GM21619 (cell line): ENCODE measurements around the gene ALDH3A2.
"Not testable (repeated sequence)": the region's sequence is repeated elsewhere in the genome, so short reads cannot be mapped to it uniquely, and the experiment has no call there.

Experiments used
- ATAC-seq: cut with Tn5 transposase; IDR thresholded peaks from one replicate; pipeline ENCODE4 v1.9.1; 2021; ENCODE audit not compliant: unreplicated experiment

Gene ALDH3A2

DNA sequence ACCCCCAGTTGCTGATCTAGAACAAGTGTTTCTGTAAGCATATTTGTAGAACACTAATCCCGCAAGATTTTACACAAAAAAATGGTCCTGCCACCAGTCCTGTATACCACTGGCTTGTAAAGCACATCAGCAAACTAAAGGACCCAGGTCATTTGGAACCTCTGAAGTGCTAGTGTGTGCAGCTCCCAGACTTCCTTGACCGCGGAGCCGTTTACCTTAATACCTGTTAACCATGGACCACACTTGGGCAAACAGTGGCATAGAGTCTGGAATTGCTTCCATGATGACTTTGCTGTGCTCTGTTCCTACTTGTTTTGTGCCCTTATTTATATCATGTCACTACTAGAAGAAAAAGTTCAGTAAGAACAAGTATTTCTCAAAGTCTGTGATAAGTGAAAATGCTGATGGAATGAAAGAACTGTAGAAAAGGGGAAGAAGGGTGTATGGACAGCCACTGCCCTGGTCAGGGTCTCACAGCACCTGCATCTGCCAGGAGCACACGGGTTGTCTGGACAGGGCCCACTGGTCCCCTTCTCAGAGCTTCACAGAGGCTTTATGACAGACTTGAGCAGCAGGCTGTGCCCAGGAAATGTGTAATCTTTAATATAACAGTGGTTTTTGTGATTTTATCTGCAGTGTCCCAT, 29.3 kb downstream of the ALDH3A2 start:
- ATAC-seq = no peak

DNA sequence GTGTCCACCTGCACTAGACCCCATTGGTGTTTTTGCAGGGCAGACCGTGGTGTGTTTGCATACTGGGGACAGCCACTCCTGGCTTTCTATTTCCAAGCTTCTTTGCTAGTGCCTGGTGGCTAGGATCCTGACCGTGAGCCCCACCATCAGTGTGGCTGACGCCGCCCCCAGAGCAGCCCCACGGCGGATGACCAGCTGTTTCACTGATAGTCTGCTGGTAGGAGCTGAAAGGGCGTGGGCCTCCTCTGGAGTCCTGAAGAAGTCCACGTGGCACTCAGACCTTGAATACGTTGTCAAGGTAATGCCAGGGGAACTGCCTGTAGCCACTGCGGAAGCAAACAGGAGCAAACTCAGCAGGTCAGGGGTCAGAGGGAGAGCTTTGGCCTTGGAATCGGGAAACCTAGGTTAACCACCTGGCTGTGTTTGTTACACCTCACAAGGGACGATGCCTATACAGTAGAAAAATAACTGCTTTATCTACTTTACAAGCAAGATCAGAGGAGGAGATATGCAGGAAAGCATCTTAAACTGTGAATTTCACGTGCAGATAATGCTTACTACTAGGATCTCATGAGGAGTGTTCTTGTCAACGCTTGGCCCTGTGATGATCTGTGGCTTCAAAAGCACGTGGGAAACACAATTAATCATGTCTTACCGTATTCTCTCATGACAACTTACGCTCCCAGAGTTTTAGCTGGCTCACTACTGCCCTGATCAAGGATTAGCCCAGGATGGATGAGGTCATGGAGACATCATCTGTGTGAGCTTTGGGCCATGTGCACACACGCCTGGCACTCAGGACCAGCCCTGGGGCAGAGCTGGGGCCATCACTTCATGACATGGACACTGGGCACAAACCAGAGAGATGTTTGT, 30.3 kb downstream of the ALDH3A2 start:
- ATAC-seq = no peak

GRCh38 chr17:19683117-19683516, 34.6 kb downstream of the ALDH3A2 start:
- ATAC-seq = no peak

DNA sequence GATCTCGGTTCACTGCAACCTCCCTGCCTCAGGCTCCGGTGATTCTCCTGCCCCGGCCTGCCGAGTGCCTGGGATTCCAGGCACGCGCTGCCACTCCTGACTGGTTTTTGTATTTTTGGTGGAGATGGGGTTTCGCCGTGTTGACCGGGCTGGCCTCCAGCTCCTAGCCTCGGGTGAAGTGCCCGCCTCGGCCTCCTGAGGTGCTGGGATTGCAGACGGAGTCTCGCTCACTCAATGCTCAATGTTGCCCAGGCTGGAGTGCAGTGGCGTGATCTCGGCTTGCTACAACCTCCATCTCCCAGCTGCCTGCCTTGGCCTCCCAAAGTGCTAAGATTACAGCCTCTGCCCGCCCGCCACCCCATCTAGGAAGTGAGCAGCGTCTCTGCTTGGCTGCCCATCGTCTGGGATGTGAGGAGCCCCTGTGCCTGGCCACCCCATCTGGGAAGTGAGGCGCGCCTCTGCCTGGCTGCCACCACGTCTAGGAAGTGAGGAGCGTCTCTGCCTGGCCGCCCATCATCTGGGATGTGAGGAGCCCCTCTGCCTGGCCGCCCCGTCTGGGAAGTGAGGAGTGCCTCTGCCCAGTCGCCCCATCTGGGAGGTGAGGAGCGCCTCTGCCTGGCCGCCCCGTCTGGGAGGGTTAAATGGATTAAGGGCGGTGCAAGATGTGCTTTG, 36.5 kb downstream of the ALDH3A2 start:
- ATAC-seq = not testable (repeated sequence)

DNA sequence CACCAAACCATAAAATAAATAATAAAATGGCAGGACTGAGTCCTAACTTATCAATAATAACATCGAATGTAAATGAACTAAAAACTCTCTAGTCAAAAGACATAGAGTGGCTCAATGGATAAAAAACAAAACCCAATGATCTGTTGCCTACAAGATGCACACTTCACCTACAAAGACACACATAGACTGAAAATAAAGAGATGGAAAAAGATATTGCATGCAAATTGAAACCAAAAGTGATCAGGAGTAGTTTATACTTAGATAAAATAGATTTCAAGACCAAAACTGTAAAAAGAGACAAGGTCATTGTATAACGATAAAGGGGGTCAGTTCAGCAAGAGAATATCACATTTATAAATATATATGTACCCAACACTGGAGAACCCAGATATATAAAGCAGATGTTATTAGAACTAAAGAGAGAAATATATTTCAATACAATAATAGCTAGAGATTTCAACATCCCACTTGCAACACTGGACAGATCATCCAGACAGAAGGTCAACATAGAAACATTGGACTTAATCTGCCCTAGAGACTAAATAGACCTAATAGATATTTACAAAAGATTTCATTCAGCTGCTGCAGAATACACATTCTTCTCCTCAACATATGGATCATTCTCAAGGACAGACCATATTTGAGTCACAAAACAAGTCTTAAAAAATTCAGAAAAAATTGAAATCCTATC, 38.0 kb downstream of the ALDH3A2 start:
- no peak for ATAC-seq

GRCh38 chr17:19702217-19702641, 53.7 kb downstream of the ALDH3A2 start:
- no peak for ATAC-seq

DNA sequence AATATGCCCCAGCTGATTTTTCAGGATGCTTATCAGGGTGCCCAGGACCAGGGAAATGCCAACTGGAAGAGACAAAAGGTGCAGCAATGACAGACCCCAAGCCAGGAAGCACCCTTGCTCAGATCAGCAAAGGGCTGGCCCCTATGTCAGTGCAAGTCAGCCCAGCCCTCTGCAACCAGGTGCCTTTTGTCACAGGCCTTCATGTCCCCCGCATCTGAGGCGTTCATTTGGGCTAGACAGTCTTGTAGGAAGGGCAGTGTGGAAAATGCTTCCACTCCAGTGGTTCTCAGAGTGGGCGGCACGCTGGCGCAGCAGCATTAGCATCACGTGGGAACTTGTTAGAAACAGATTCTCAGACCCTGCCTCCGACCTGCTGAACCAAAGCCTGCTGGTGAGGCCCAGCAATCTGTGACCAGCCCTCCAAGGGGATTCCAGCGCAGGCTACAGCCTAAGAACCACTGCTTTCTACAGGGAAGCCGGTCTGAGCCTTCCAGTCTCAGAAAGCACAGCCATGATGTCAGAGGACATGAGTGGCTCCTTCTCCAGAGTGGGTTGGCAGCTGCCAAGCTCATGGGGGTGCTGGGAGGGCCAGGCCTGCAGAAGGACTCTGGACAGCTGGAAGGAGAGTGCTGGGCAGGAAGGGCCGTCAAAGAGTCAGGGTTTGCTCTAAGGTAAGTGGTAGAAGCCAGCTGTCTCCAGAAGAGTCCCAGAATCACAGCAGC, 54.7 kb downstream of the ALDH3A2 start:
- ATAC-seq = no peak

DNA sequence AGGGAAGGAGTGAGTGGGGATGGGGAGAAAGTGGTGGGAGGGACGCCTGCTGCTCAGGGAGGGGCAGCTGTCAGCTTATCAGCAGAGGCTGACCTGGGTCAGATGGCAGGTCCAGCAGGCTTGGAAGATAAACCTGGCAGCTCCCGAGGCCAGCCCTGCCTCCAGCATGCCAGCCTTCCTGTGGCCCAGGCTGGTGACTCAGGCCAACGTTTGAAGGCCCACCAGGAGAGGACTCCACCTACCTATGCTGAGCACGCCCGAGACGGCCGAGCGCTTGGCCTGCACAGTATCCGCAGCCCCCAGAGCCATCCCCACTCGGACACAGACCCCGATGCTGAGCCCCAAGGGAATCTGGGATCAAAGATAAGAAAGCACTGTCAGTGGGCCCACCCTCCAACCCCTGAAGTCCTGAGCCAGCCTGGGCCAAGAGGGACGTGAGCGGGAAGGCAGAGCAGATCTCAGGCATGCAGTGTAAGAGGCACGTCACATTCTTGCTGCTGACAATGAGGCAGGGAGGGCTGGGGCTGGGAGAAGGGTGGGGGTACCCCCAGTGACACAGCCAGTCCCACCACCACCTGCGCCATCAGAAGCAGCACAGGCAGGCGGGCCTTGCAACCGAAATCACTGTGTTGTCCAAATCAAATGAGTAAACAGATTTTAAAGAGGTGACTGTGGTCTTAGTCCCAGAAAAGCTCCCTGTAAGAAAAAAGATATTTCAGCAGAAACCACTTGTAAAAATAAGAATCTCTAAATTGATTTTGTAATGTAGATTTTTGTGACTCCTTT, 55.5 kb downstream of the ALDH3A2 start:
- ATAC-seq = no peak

GRCh38 chr17:19705201-19705600, 56.6 kb downstream of the ALDH3A2 start:
- no peak for ATAC-seq

DNA sequence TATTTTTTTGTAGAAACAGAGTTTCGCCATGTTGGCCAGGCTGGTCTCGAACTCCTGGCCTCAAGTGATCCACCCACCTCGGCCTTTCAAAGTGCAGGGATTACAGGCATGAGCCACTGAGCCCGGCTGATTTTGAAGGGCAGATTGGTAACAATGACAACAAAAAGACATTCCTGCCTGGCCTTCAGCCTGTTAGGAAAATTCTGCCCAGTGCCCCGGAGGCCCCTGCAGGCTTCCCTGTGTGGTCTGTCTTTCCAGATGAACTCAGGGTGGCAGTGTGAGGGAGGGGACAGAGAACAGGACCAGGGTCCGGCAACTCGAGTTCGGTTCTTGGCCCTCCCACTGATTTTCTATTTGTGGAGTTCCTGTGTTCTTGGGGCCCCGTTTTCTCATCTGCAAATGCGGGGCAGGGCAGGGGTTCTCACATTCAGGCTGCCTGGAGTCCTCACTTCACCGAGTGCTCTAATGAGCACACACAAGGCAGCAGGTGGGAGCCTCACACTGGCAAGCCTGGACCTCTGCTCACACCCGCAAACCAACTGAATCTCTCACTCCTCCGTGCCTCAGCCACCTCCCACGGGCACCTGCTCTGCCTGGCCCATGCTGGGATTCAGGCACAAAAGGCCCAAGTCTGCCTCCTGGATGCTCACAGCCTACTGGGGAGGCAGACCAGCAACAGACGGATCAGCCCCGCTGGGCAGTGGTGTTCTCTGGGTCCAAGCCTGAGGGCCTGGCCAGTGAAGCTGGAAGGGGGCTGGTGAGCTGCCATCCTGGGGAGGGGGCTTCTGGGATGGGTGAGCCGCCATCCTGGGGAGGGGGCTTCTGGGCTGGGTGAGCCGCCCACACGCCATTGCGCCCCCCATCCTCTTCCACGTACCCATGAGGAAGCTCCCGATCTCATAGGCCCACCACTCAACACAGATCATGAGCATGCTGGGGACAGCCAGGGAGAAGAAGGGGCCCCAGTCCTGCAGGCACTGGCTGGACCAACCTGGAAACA, 57.5 kb downstream of the ALDH3A2 start:
- no peak for ATAC-seq

DNA sequence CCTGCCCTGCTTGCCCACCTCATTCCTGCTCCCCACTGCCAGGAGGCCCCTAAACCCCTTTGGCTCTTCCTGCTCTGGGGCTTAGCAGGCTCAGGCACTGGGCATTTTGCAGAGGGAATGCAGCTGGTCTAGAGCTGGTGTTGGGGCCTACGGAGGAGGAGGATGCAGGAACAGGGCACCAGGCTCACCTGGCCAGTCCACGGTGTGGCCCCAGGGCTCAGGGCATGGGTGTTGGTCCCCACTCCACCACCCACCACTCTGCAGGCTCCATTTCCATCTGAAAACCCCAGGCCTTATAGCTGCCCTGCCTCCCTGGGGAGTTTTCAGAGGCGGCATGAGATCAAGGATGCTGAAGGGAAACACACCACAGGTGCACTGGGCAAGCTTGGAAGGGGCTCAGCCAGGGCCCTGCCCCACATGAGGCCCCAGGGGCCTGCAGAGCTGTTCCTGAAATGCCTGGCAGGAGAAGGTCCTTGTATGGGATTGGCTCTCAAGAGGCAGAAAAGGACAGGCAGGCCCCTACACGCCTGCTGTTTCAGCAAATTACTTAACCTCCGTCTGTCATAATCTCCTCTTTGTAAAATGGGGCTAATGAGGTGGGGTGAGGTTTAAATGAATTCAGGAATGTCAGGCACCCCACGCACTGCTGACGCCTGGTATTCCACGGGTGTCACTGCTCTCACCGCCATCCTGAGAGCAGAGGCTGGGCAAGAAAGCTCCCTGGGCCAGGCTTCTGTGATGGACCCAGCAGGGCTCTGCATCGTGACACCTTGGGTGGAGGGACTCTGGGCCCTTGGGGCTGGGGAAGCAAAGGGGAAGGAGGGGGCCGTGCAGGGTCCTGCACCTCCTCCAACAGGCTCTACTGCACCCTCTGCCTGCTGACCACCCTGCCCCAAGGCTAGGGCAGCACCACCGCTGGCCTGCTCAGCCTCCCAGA, 58.5 kb downstream of the ALDH3A2 start:
- ATAC-seq = no peak

- ATAC-seq = no peak
Measured at GRCh38 chr17:19707728-19708221, 59.2 kb downstream of the ALDH3A2 start.

GRCh38 chr17:19708431-19709175, 60.1 kb downstream of the ALDH3A2 start:
- ATAC-seq = no peak

GRCh38 chr17:19709841-19710240, 61.3 kb downstream of the ALDH3A2 start:
- no peak for ATAC-seq

- no peak for ATAC-seq
Measured at GRCh38 chr17:19712436-19713004, 64.0 kb downstream of the ALDH3A2 start.

DNA sequence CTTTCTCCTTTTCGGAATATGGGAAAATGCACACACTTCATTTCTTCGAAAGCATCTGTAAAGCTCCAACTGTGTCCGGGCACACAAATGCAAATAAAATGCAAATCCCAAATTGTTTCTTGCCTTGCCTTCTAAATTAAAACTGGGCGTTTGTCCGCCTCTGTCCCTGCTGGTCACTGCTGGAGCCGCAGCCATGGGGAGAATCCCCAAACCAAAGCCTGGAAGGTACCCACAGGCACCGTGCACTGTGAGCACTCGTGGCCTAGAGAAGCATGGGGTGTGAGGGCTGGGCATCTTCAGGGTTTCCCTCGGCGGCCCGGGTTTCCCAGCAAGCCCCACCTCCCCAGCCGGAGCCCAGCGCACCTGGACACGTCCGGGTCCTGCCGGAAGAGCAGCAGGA, 64.9 kb downstream of the ALDH3A2 start:
- ATAC-seq = no peak
